Small intestine (tissue), 7 donors: ENCODE measurements around the gene RABEP2. TPM values are rescaled to one million over a fixed set of nuclear protein-coding genes. Genes with fewer than 3 reads are reported as not detected.
A peak's percentile ranks its signal among the peaks of the same experiment; 100 is the strongest.

Experiments used
- DNase-seq, 2 donors: peaks; one replicate each; pipeline versions ENCODE4 v3.0.0 to v3.0.0-alpha.2; 2013
- FAIRE-seq: peaks from 2 replicates; lab custom pipeline; 2012; peaks lifted over from hg19 to GRCh38; lab: Jason Lieb, UNC
- H3K27ac ChIP-seq, 3 donors: one replicate each; pipeline ENCODE4 v1.5.1; 2013; ENCODE audit warnings: low read length in 2 of 3, mild to moderate bottlenecking in 2 of 3, control low read depth in 1 of 3, inconsistent platforms in 1 of 3, low read depth in 1 of 3, moderate library complexity in 1 of 3
- H3K27me3 ChIP-seq, 3 donors: one replicate each; pipeline ENCODE4 v1.6.1; 2013; ENCODE audit warnings: low read length in 3 of 3, inconsistent platforms in 1 of 3; ENCODE audit not compliant: control insufficient read depth in 3 of 3, insufficient read depth in 3 of 3
- H3K36me3 ChIP-seq, 3 donors: one replicate each; pipeline ENCODE4 v1.6.1; 2013; ENCODE audit warnings: low read length in 3 of 3, inconsistent platforms in 1 of 3, low read depth in 1 of 3, mild to moderate bottlenecking in 1 of 3, moderate library complexity in 1 of 3; ENCODE audit not compliant: control insufficient read depth in 3 of 3, insufficient read depth in 2 of 3
- H3K4me1 ChIP-seq, 3 donors: one replicate each; pipeline ENCODE4 v1.6.1; 2013; ENCODE audit warnings: low read length in 2 of 3, inconsistent platforms in 1 of 3, low read depth in 1 of 3, mild to moderate bottlenecking in 1 of 3, moderate library complexity in 1 of 3; ENCODE audit not compliant: control insufficient read depth in 3 of 3, insufficient read depth in 2 of 3
- H3K4me3 ChIP-seq, 3 donors: one replicate each; pipeline ENCODE4 v1.5.1; 2013; ENCODE audit warnings: low read length in 3 of 3, control low read depth in 1 of 3, inconsistent platforms in 1 of 3, low read depth in 1 of 3, mild to moderate bottlenecking in 1 of 3, moderate library complexity in 1 of 3
- H3K9me3 ChIP-seq, 2 donors: one replicate each; pipeline ENCODE4 v1.6.1; 2013; ENCODE audit warnings: low read depth in 1 of 2, low read length in 1 of 2; ENCODE audit not compliant: control insufficient read depth in 2 of 2, insufficient read depth in 1 of 2
- WGBS, 3 donors: extraction: QIAGEN DNeasy Blood & Tissue Kit; methylation state at CpG; one replicate each; pipeline ENCODE4 v1.1.7; 2013; 5-methylcytosine and 5-hydroxymethylcytosine counted together
- polyA plus RNA-seq, 4 donors: library from polyadenylated mRNA; stranded (reverse) in 3 of 4; unstranded in 1 of 4; fragments of 200-250 nt in 3 of 4; fragments of 120-200 nt in 1 of 4; gene quantifications; one replicate each; pipeline versions ENCODE4 v1.2.1 to v1.2.3, GENCODE V29; 2013
- donor health status: healthy with polysubstance abuse.
- donor health status: control.
- donor health status: control.
- donor health status: Bipolar disorder and iron deficiency.
- donor health status: healthy.

Gene RABEP2
- polyA plus RNA-seq, 4 donors, result 26.5 to 55.7 (median 29.8) TPM

DNA sequence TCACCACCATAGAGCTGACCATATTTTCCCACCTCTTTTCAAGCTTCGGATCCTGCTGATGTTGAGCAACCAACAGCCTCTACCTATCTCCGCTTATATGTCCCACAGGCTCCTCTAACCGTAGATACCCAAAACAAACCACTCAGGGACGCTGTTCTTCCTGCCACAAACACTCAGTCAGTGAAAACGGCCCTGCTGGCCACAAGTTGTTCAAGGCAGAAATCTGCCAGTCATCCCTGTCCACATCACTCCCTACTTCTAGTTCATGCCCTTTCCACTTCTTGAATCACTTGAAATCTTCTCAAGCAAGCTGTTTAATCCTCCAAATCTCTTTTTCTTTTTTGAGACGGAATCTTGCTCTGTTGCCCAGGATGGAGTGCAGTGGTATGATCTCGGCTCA lies 7.9 kb downstream of the RABEP2 start:
- H3K9me3 ChIP-seq, result no peaks in the 10 kb centered on the region
- H3K4me1 ChIP-seq, result no peaks in the 10 kb centered on the region
- DNase-seq (no peak), FAIRE-seq (no peak)
- no peak overlapping the region for H3K27ac ChIP-seq
- peaks cover 2 to 87% (median 19%) of the 10 kb centered on the region in 3 donors for H3K36me3 ChIP-seq
- no peaks in the 10 kb centered on the region for H3K27me3 ChIP-seq
- WGBS, 3 donors, result 90 to 92% (median 90%) methylated on average over 7 of the region's 7 CpGs
- no peak overlapping the region for H3K4me3 ChIP-seq

- H3K9me3 ChIP-seq, result no peaks in the 10 kb centered on the region
- no peaks in the 10 kb centered on the region for H3K27me3 ChIP-seq
- no peak overlapping the region for H3K4me3 ChIP-seq
- H3K4me1 ChIP-seq, result peaks cover 0 to 8% (median 0%) of the 10 kb centered on the region in 3 donors
- no peak for FAIRE-seq
- no peak for DNase-seq
- no peak overlapping the region for H3K27ac ChIP-seq
- peaks cover 2 to 91% (median 19%) of the 10 kb centered on the region in 3 donors for H3K36me3 ChIP-seq
Observed at GRCh38 chr16:28915181-28915580, 9.9 kb downstream of the RABEP2 start.

DNA sequence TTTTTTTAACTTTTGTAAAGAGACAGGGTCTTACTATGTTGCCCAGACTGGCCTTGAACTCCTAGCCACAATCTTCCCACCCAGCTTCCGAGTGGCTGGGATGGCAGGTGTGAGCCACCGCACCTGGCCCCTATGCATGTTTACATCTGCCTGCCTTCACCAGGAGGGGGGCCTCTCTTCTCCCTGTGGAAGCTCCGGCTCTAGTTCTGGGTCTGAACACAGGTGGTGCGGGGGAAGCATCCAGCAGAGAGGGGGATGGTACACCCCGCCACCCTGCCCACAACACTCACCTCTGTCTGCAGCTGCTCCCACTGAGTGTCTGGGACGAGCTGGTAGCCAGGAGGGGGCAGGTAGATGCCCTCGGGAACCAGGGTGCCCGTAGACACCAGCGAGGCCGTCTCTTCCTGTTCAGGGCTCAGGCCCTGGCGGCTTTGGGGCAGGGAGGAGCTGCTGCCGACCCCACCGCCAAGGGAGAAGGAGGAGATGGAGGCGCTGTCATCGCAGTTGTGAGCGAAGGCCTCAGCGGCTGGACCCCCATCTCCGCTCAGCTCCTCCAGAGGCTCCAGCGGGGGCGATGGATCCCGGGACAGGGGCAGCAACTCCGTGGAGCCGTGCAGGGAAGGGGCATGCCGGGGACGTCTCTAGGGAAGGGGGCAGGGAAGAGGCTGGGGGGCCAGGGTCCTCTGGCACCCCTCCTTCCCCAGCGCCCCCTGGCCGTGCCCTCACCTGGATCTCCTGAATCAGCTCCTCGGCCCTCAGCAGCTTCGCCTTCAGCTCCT lies 10.9 kb downstream of the RABEP2 start:
- WGBS, 3 donors, result 81 to 91% (median 89%) methylated on average over 22 to 29 of the region's 29 CpGs
- Histone ChIP-seq H3K4me1 (peaks cover 0 to 12% (median 0%) of the 10 kb centered on the region in 3 donors), H3K27me3 (no peaks in the 10 kb centered on the region), H3K36me3 (peaks cover 0 to 91% (median 16%) of the 10 kb centered on the region in 3 donors), H3K4me3 (no peak overlapping the region), H3K9me3 (no peaks in the 10 kb centered on the region), H3K27ac (no peak overlapping the region)
- DNase-seq, result no peak
- FAIRE-seq, result no peak

DNA sequence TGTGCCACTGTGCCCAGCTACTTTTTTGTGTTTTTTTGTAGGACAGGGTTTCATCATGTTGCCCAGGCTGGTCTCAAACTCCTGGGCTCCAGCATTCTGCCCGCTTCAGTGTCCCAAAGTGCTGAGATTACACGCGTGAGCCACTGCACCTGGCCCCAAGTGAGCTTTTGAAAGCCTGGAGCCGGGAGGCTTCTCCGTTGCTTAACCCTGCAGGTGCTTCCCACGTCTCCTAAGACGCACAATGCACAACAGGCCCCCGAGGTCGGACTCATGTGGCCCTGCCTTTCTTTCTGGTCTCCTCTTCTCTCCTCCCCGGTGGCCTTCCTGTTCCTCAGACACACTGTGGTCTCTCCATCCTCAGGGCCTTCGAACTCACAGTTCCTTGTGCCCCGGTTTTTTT lies 12.5 kb downstream of the RABEP2 start:
- Histone ChIP-seq H3K4me3 (no peak overlapping the region), H3K36me3 (peaks cover 6 to 89% (median 21%) of the 10 kb centered on the region in 3 donors), H3K9me3 (no peaks in the 10 kb centered on the region), H3K4me1 (peaks cover 0 to 12% (median 0%) of the 10 kb centered on the region in 3 donors), H3K27ac (no peak overlapping the region), H3K27me3 (no peaks in the 10 kb centered on the region)
- no peak for DNase-seq
- no peak for FAIRE-seq
- 72 to 85% (median 82%) methylated on average over 12 of the region's 12 CpGs for WGBS, 3 donors

GRCh38 chr16:28910086-28911031 lies 14.7 kb downstream of the RABEP2 start:
- H3K27me3 ChIP-seq, result no peaks in the 10 kb centered on the region
- 19 to 62% (median 37%) methylated on average over 19 of the region's 19 CpGs for WGBS, 3 donors
- FAIRE-seq (no peak), DNase-seq (peak; percentile 65 to 85)
- peaks cover 0 to 12% (median 0%) of the 10 kb centered on the region in 3 donors for H3K4me1 ChIP-seq
- H3K4me3 ChIP-seq, result no peak overlapping the region
- H3K9me3 ChIP-seq, result no peaks in the 10 kb centered on the region
- H3K27ac ChIP-seq, result peak overlapping the region in 2 of 3 donors; percentile 44 to 80
- H3K36me3 ChIP-seq, result peaks cover 8 to 89% (median 21%) of the 10 kb centered on the region in 3 donors

GRCh38 chr16:28905800-28906372 lies 19.2 kb downstream of the RABEP2 start:
- FAIRE-seq, result no peak
- no peak for DNase-seq
- Histone ChIP-seq H3K27me3 (no peaks in the 10 kb centered on the region), H3K4me3 (no peak overlapping the region), H3K4me1 (peaks cover 0 to 10% (median 0%) of the 10 kb centered on the region in 3 donors), H3K9me3 (no peaks in the 10 kb centered on the region), H3K36me3 (peaks cover 8 to 73% (median 11%) of the 10 kb centered on the region in 3 donors), H3K27ac (no peak overlapping the region)
- 83 to 89% (median 85%) methylated on average over 20 to 24 of the region's 24 CpGs for WGBS, 3 donors

- 89 to 96% (median 91%) methylated on average over 8 to 9 of the region's 9 CpGs for WGBS, 3 donors
- H3K36me3 ChIP-seq, result peaks cover 8 to 72% (median 11%) of the 10 kb centered on the region in 3 donors
- no peak for FAIRE-seq
Observed at GRCh38 chr16:28905229-28905754, 19.7 kb downstream of the RABEP2 start.

GRCh38 chr16:28904828-28905227 lies 20.2 kb downstream of the RABEP2 start:
- H3K36me3 ChIP-seq, result peaks cover 8 to 69% (median 11%) of the 10 kb centered on the region in 3 donors
- 93 to 96% (median 94%) methylated on average over 15 to 16 of the region's 16 CpGs for WGBS, 3 donors
- H3K27me3 ChIP-seq, result no peaks in the 10 kb centered on the region
- H3K9me3 ChIP-seq, result no peaks in the 10 kb centered on the region
- no peak for FAIRE-seq
- H3K4me3 ChIP-seq, result no peak overlapping the region
- DNase-seq, result no peak
- H3K4me1 ChIP-seq, result peaks cover 0 to under 1% (median 0%) of the 10 kb centered on the region in 3 donors
- no peak overlapping the region for H3K27ac ChIP-seq

More at GRCh38 chr16:28905229-28905754, 19.7 kb downstream of the RABEP2 start:
- no peak for DNase-seq
- no peak overlapping the region for H3K4me3 ChIP-seq
- H3K27ac ChIP-seq, result no peak overlapping the region
- peaks cover 0 to 4% (median 0%) of the 10 kb centered on the region in 3 donors for H3K4me1 ChIP-seq
- no peaks in the 10 kb centered on the region for H3K9me3 ChIP-seq
- H3K27me3 ChIP-seq, result no peaks in the 10 kb centered on the region
